NK-92 (cell line): ENCODE results near the gene DMRTB1.

ENCODE experiments used
- DNase-seq: peaks from one replicate; lab custom pipeline; 2025; ENCODE audit not compliant: unreplicated experiment; lab: John Stamatoyannopoulos, UW

Gene DMRTB1

GRCh38 chr1:53484705-53485477 lies 25.7 kb downstream of the DMRTB1 start:
- DNase-seq, result no peak

- no peak for DNase-seq
Measured at GRCh38 chr1:53485478-53486394, 26.5 kb downstream of the DMRTB1 start.

GRCh38 chr1:53486395-53487026 lies 27.3 kb downstream of the DMRTB1 start:
- no peak for DNase-seq

- no peak for DNase-seq
Measured at GRCh38 chr1:53490351-53490750, 31.2 kb downstream of the DMRTB1 start.

- no peak for DNase-seq
Measured at GRCh38 chr1:53495633-53496345, 36.6 kb downstream of the DMRTB1 start.

- no peak for DNase-seq
Measured at GRCh38 chr1:53498555-53499131, 39.4 kb downstream of the DMRTB1 start.

GRCh38 chr1:53499257-53500203 lies 40.3 kb downstream of the DMRTB1 start:
- DNase-seq, result no peak

GRCh38 chr1:53500204-53501064 lies 41.2 kb downstream of the DMRTB1 start:
- no peak for DNase-seq

GRCh38 chr1:53501065-53502005 lies 42.1 kb downstream of the DMRTB1 start:
- DNase-seq, result no peak

GRCh38 chr1:53502641-53503432 lies 43.6 kb downstream of the DMRTB1 start:
- no peak for DNase-seq

GRCh38 chr1:53503433-53504217 lies 44.4 kb downstream of the DMRTB1 start:
- DNase-seq, result no peak

- DNase-seq, result no peak
Measured at GRCh38 chr1:53504901-53505300, 45.7 kb downstream of the DMRTB1 start.

- no peak for DNase-seq
Measured at GRCh38 chr1:53505401-53505800, 46.2 kb downstream of the DMRTB1 start.

- no peak for DNase-seq
Measured at GRCh38 chr1:53505891-53506290, 46.7 kb downstream of the DMRTB1 start.

GRCh38 chr1:53506355-53507050 lies 47.3 kb downstream of the DMRTB1 start:
- no peak for DNase-seq
